GM12865 (cell line): Measurements from ENCODE around the gene GRIN3B.

Source experiments
- DNase-seq: peaks from one replicate; pipeline ENCODE4 v3.0.0; 2010; ENCODE audit warnings: low read depth
- H3K4me3 ChIP-seq: 2 replicates; pipeline ENCODE4 v1.5.1; 2011; ENCODE audit warnings: mild to moderate bottlenecking, low read depth, low read length, control low read depth
- TF ChIP-seq, protein P1 (sequence below): IDR thresholded peaks from 2 replicates; pipeline ENCODE4 v1.5.1; 2011; ENCODE audit warnings: low read length, control low read depth, low read depth, inconsistent platforms; ENCODE audit not compliant: insufficient read depth; ENCODE audit errors: missing control alignments

The GRIN3B gene

DNA sequence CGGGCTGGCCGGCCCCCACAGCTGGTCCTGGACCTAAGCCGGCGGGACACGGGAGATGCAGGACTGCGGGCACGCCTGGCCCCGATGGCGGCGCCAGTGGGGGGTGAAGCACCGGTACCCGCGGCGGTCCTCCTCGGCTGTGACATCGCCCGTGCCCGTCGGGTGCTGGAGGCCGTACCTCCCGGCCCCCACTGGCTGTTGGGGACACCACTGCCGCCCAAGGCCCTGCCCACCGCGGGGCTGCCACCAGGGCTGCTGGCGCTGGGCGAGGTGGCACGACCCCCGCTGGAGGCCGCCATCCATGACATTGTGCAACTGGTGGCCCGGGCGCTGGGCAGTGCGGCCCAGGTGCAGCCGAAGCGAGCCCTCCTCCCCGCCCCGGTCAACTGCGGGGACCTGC is 3.1 kb downstream of the GRIN3B start:
- TF ChIP-seq, protein P1, sequence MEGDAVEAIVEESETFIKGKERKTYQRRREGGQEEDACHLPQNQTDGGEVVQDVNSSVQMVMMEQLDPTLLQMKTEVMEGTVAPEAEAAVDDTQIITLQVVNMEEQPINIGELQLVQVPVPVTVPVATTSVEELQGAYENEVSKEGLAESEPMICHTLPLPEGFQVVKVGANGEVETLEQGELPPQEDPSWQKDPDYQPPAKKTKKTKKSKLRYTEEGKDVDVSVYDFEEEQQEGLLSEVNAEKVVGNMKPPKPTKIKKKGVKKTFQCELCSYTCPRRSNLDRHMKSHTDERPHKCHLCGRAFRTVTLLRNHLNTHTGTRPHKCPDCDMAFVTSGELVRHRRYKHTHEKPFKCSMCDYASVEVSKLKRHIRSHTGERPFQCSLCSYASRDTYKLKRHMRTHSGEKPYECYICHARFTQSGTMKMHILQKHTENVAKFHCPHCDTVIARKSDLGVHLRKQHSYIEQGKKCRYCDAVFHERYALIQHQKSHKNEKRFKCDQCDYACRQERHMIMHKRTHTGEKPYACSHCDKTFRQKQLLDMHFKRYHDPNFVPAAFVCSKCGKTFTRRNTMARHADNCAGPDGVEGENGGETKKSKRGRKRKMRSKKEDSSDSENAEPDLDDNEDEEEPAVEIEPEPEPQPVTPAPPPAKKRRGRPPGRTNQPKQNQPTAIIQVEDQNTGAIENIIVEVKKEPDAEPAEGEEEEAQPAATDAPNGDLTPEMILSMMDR, result no peak
- H3K4me3 ChIP-seq, result no peak overlapping the region
- DNase-seq, result no peak

DNA sequence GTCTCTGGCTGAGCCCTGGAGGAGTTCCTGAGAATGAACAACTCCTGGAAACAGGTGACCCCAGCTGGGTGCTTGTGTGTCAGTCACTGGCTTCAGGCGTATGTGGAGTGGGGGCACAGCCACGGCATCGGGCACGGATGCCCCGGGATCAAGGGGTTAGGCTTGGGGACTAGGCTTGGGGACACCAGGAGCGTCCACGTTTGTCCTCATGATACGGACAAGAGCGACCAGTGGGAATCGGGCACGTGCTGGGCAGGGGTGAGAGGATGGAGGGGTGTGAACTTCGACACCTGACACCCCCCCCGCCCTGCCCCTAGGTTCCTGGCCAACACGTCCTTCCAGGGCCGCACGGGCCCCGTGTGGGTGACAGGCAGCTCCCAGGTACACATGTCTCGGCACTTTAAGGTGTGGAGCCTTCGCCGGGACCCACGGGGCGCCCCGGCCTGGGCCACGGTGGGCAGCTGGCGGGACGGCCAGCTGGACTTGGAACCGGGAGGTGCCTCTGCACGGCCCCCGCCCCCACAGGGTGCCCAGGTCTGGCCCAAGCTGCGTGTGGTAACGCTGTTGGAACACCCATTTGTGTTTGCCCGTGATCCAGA is 4.1 kb downstream of the GRIN3B start:
- no peak for DNase-seq
- TF ChIP-seq, protein P1, result no peak
- H3K4me3 ChIP-seq, result no peak overlapping the region

DNA sequence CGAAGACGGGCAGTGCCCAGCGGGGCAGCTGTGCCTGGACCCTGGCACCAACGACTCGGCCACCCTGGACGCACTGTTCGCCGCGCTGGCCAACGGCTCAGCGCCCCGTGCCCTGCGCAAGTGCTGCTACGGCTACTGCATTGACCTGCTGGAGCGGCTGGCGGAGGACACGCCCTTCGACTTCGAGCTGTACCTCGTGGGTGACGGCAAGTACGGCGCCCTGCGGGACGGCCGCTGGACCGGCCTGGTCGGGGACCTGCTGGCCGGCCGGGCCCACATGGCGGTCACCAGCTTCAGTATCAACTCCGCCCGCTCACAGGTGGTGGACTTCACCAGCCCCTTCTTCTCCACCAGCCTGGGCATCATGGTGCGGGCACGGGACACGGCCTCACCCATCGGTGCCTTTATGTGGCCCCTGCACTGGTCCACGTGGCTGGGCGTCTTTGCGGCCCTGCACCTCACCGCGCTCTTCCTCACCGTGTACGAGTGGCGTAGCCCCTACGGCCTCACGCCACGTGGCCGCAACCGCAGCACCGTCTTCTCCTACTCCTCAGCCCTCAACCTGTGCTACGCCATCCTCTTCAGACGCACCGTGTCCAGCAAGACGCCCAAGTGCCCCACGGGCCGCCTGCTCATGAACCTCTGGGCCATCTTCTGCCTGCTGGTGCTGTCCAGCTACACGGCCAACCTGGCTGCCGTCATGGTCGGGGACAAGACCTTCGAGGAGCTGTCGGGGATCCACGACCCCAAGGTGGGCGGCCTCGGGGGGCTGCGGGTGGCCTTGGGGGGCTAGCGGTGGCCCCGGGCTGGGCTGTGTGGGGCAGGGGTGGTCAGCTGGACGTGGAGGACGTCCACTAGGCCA is 4.8 kb downstream of the GRIN3B start:
- no peak overlapping the region for H3K4me3 ChIP-seq
- TF ChIP-seq, protein P1, result no peak
- no peak for DNase-seq

DNA sequence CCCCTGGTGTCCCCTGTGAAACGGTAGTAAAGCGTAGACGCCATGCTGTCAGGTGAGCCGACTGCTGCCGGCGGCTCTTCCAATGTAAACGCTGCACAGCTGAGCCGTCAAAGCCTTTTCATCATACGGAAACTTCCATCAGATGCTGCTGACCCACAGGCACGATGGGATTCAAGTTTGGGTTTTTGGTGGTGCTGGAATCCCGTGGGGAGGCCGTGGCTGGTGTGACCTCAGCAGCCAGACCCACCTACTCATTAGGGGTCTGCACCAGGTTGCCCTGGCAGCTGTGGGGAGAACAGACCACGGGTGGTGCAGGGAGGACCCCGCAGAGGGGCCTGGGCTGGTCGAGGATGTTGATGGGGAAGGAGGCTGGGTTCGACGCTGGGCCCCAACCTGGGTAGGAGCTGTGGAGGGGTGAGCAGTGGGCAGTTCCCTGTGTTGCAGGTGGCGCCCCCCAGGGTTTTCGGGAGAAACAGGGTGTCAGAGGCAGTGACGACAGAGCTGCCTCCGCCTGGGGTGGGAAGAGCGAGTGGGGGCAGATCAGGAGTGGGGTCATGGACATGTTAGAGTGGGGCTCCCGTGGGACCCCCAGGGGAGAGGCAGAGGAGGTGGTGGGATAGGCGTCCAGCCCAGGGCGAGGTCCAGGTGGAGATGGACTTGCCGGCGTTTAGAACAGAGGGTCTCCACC is 6.6 kb downstream of the GRIN3B start:
- TF ChIP-seq, protein P1, result no peak
- DNase-seq, result no peak
- H3K4me3 ChIP-seq, result no peak overlapping the region

DNA sequence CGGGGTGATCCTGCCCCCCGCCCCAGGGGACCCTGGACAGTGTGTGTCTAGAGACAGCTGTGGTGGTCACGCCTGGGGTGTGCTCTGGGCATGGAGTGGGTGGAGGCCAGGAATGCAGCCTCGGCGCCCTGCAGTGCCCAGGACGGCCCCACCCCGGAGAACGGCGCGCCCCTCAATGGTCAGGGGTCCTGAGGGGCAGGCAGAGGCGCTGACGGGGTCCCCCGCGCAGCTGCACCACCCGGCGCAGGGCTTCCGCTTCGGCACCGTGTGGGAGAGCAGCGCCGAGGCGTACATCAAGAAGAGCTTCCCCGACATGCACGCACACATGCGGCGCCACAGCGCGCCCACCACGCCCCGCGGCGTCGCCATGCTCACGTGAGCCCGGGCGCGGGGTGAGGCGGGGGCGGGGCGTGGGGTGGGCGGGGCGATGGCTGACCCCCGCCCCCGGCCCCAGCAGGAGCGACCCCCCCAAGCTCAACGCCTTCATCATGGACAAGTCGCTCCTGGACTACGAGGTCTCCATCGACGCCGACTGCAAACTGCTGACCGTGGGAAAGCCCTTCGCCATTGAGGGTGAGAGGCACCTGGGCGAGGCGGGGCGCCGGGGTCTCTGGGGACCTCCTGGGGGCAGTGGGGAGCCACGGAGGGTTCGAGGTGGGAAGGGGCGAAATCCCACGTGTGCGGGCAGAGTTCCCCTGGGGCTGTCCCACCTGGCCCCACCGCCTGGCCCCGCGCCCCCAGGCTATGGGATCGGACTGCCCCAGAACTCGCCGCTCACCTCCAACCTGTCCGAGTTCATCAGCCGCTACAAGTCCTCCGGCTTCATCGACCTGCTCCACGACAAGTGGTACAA is 7.4 kb downstream of the GRIN3B start:
- TF ChIP-seq, protein P1, result no peak
- DNase-seq, result no peak
- no peak overlapping the region for H3K4me3 ChIP-seq

DNA sequence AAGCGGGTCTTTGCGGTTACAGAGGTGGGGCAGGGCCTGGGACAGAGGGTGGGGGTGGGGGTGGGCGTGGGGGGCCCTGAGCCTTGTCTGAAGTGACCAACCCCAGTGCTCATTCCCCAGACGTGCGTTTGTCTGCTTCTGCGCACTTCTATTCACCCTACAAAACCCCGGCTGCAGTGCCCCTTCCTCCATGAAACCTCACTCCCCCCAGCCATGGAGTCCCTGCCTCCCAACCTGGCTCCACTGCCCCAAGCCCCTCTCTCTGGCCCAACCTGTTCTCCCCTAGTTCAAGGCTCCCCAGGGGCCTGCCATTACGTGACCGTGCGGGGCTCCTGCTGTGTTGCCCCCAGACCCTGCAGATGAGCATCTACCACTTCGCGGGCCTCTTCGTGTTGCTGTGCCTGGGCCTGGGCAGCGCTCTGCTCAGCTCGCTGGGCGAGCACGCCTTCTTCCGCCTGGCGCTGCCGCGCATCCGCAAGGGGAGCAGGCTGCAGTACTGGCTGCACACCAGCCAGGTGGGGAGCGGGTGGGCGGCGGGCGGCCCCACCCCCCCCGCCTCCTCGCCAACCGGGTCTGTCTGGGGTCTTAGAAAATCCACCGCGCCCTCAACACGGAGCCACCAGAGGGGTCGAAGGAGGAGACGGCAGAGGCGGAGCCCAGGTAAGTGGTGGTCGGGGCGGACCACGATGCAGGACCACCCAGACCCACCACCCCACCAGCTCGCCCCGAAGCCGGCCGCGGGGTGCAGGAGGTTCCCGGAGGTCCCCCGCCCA is 8.2 kb downstream of the GRIN3B start:
- H3K4me3 ChIP-seq, result no peak overlapping the region
- TF ChIP-seq, protein P1, result no peak
- no peak for DNase-seq
